DOHH2 (cell line): ENCODE data around the gene MDM4.

Source experiments
- H3F3A ChIP-seq: fragments of 200-600 bp; sonication (generic), shearing (Covaris generic); 2 replicates; pipeline ENCODE4 v1.6.0; 2016; ENCODE audit warnings: antibody characterized with exemption, mild to moderate bottlenecking; ENCODE audit not compliant: control insufficient read depth, insufficient read depth
- H3K27ac ChIP-seq: fragments of 200-600 bp; sonication (generic); 2 replicates; pipeline ENCODE4 v1.5.1; 2014; ENCODE audit warnings: low read depth, mild to moderate bottlenecking, low read length, moderate library complexity
- H3K27me3 ChIP-seq: fragments of 200-600 bp; sonication (generic); 2 replicates; pipeline ENCODE4 v1.6.1; 2014; ENCODE audit warnings: mild to moderate bottlenecking, low read length, mixed read lengths; ENCODE audit not compliant: control insufficient read depth
- H3K36me3 ChIP-seq: fragments of 200-600 bp; sonication (generic); 2 replicates; pipeline ENCODE4 v1.6.1; 2014; ENCODE audit warnings: mild to moderate bottlenecking, low read length, moderate library complexity, mixed read lengths; ENCODE audit not compliant: control insufficient read depth
- H3K4me1 ChIP-seq: fragments of 200-600 bp; sonication (generic); 2 replicates; pipeline ENCODE4 v1.6.1; 2014; ENCODE audit warnings: mild to moderate bottlenecking, low read length, mixed read lengths; ENCODE audit not compliant: control insufficient read depth
- H3K4me2 ChIP-seq: fragments of 200-600 bp; sonication (generic); 2 replicates; pipeline ENCODE4 v1.6.0; 2014; ENCODE audit warnings: mild to moderate bottlenecking, low read length, moderate library complexity
- H3K4me3 ChIP-seq: fragments of 200-600 bp; sonication (generic); 2 replicates; pipeline ENCODE4 v1.5.1; 2014; ENCODE audit warnings: mild to moderate bottlenecking, low read length, mixed read lengths
- H3K79me2 ChIP-seq: fragments of 200-600 bp; sonication (generic); 2 replicates; pipeline ENCODE4 v1.6.1; 2014; ENCODE audit warnings: mild to moderate bottlenecking, low read length, mixed read lengths; ENCODE audit not compliant: control insufficient read depth
- H3K9me2 ChIP-seq: fragments of 200-600 bp; sonication (generic); replicated peaks from 2 replicates; pipeline ENCODE4 v1.6.1; 2014; ENCODE audit warnings: mild to moderate bottlenecking, low read length, mixed read lengths; ENCODE audit not compliant: control insufficient read depth
- H3K9me3 ChIP-seq: fragments of 200-600 bp; sonication (generic); 2 replicates; pipeline ENCODE4 v1.6.1; 2014; ENCODE audit warnings: antibody characterized with exemption, low read length, mixed read lengths; ENCODE audit not compliant: control insufficient read depth, insufficient read depth
- H4K20me1 ChIP-seq: fragments of 200-600 bp; sonication (generic); 2 replicates; pipeline ENCODE4 v1.6.0; 2014; ENCODE audit warnings: low read depth, mild to moderate bottlenecking, antibody characterized with exemption, low read length, moderate library complexity; ENCODE audit not compliant: control insufficient read depth, insufficient read depth
- EZH2phosphoT487 ChIP-seq: fragments of 200-600 bp; sonication (generic); IDR thresholded peaks from 2 replicates; pipeline ENCODE4 v1.6.1; 2017; ENCODE audit warnings: borderline replicate concordance, mild to moderate bottlenecking, antibody characterized with exemption, low read length, moderate library complexity, mixed read lengths
- TF ChIP-seq, protein P1 (sequence below): fragments of 200-600 bp; sonication (generic); IDR thresholded peaks from one replicate; pipeline ENCODE4 v1.5.1; 2014; ENCODE audit warnings: antibody characterized with exemption, mild to moderate bottlenecking, low read depth, low read length; ENCODE audit not compliant: poor library complexity, severe bottlenecking

MDM4 gene

GRCh38 chr1:204574865-204575163, 58.6 kb downstream of the MDM4 start:
- Histone ChIP-seq H3F3A (no peaks in the 10 kb centered on the region), H3K4me3 (no peak overlapping the region), H3K27me3 (no peaks in the 10 kb centered on the region), H4K20me1 (0 out of 2 replicates have a peak, but pooled peaks cover 3% of the 10 kb centered on the region), H3K4me1 (peaks cover 40% of the 10 kb centered on the region), H3K79me2 (no peaks in the 10 kb centered on the region), H3K36me3 (peaks cover 12% of the 10 kb centered on the region), H3K9me2 (no peaks in the 10 kb centered on the region), H3K4me2 (peak overlapping the region; percentile 27; the same call in 1 of the 2 replicates), H3K9me3 (no peaks in the 10 kb centered on the region), H3K27ac (no peak overlapping the region)
- TF ChIP-seq EZH2phosphoT487: no peak
- TF ChIP-seq, protein P1, sequence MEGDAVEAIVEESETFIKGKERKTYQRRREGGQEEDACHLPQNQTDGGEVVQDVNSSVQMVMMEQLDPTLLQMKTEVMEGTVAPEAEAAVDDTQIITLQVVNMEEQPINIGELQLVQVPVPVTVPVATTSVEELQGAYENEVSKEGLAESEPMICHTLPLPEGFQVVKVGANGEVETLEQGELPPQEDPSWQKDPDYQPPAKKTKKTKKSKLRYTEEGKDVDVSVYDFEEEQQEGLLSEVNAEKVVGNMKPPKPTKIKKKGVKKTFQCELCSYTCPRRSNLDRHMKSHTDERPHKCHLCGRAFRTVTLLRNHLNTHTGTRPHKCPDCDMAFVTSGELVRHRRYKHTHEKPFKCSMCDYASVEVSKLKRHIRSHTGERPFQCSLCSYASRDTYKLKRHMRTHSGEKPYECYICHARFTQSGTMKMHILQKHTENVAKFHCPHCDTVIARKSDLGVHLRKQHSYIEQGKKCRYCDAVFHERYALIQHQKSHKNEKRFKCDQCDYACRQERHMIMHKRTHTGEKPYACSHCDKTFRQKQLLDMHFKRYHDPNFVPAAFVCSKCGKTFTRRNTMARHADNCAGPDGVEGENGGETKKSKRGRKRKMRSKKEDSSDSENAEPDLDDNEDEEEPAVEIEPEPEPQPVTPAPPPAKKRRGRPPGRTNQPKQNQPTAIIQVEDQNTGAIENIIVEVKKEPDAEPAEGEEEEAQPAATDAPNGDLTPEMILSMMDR: no peak

DNA sequence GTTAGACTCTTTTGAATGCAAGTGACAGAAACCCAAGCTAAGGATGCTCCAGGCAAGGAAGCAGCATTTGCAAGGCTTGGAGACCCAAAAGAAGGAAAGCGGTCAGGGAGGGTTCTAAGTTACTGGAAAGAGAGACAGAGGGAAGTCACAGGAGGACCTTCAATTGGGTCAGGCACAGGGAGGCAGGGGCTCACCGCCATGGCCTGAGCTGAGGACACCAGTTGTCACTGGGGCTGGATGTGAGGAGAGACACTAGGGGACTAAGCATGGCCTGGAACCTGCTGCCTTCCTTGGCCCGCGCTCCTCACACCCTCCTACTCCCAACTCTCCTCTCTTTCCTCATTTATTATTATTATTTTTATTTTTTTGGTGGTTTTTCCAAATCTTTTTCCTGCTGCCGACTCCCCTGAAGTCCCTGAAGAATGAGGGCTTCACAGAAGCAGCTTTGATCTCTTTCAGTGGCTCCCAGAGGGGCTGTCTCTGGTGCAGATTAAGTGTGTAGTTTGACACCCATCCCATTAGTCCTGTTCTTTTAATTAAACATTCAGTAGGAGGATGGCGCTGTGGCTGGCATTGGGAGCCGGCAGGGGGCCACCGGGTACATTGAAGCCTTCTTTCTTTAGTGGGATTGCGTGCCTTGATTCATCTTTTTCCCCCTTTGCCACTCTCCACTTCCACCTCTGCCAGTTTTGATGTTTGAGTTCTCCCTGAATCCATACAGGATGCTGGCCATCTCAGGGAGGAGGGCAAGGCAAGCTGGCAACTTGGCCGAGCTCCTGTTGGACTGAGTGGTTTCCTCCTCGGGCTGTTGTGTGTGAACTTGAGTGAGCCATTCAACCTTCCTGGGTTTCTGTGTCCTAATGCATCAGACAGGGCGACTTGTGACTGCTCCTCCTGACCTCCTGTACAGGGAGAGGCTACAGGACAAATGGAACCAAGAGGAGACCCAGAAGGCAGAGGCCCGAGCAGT, 59.3 kb downstream of the MDM4 start:
- Histone ChIP-seq H3K4me3 (no peak overlapping the region), H3K4me1 (peaks cover 43% of the 10 kb centered on the region), H3K79me2 (no peaks in the 10 kb centered on the region), H3K4me2 (no peak overlapping the region), H3K9me3 (no peaks in the 10 kb centered on the region), H4K20me1 (0 out of 2 replicates have a peak, but pooled peaks cover 3% of the 10 kb centered on the region), H3K27ac (no peak overlapping the region), H3F3A (no peaks in the 10 kb centered on the region), H3K9me2 (no peaks in the 10 kb centered on the region), H3K27me3 (no peaks in the 10 kb centered on the region), H3K36me3 (peaks cover 12% of the 10 kb centered on the region)
- TF ChIP-seq, protein P1: no peak
- no peak for TF ChIP-seq EZH2phosphoT487

GRCh38 chr1:204576422-204576821, 60.2 kb downstream of the MDM4 start:
- H3K4me1 ChIP-seq: peaks cover 43% of the 10 kb centered on the region
- no peak overlapping the region for H3K4me2 ChIP-seq
- H3K27ac ChIP-seq: no peak overlapping the region

More at GRCh38 chr1:204576422-204576821, 60.2 kb downstream of the MDM4 start:
- 0 out of 2 replicates have a peak, but pooled peaks cover 3% of the 10 kb centered on the region for H4K20me1 ChIP-seq
- no peaks in the 10 kb centered on the region for H3K9me3 ChIP-seq
- no peaks in the 10 kb centered on the region for H3K79me2 ChIP-seq
- H3K4me3 ChIP-seq: no peak overlapping the region
- no peak for TF ChIP-seq EZH2phosphoT487
- TF ChIP-seq, protein P1: no peak
- H3K36me3 ChIP-seq: peaks cover 7% of the 10 kb centered on the region
- no peaks in the 10 kb centered on the region for H3K27me3 ChIP-seq
- H3K9me2 ChIP-seq: no peaks in the 10 kb centered on the region
- no peaks in the 10 kb centered on the region for H3F3A ChIP-seq
